ENCODE data around the gene SIAH1. TPM values are rescaled to one million over a fixed set of nuclear protein-coding genes. Genes with fewer than 3 reads are reported as not detected.

Gene SIAH1
- total RNA-seq, 1 donor from 2014 or later = 24.4 TPM

DNA sequence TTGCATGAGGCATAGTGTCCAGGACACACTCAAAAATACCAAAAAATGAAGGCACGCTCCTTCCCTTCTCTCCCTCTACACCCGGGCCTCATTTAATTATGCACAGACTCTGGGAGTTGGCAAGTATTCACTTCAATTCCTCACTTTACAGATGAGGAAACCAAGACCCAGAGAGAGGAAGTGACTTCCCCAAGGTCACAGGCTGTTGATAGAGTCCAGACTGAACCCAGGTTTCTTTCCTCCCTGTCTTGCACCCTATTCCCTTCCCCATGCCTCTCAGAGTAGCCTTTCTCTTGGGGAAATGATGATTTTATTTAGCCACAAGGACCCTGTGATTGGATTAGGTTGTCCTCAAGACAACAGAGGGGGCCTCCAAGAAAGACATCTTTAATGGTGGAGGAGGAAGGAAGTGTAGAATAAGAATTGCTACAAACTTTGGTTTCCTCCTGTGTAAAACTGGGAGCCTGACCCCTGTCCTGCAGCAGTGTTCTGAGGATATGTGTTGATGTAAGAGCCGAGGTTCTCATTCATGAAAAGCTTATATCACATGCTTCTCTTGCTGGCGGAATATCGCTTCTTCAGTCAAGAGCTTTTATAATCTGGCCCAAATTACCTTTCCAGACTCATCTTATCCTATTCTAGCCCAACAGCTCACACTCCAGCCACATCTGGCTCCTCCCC, 48.8 kb upstream of the SIAH1 start:
- peaks cover 7% of the 10 kb centered on the region for H3K4me1 Mint-ChIP-seq (ENCODE audit: low read depth, unreplicated experiment)
- Histone ChIP-seq H4K20me1 (ENCODE audit: insufficient read depth, low read length) (no peaks in the 10 kb centered on the region), H3K4me3 (ENCODE audit: insufficient read depth, low read depth, low read length) (no peak overlapping the region), H3K36me3 (ENCODE audit: insufficient read depth, low read length) (no peaks in the 10 kb centered on the region), H3K27ac (ENCODE audit: low read depth, low read length) (no peak overlapping the region), H3K79me2 (ENCODE audit: insufficient read depth, low read length) (no peaks in the 10 kb centered on the region), H3K9ac (ENCODE audit: low read length) (no peak overlapping the region), H3K4me1 (ENCODE audit: insufficient read depth, low read length) (peaks cover 7% of the 10 kb centered on the region), H3K9me3 (ENCODE audit: insufficient read depth, low read depth, low read length) (no peaks in the 10 kb centered on the region), H3K27me3 (ENCODE audit: insufficient read depth, low read length) (no peaks in the 10 kb centered on the region), H3K4me2 (ENCODE audit: low read length) (no peak overlapping the region), H2AFZ (ENCODE audit: low read depth, low read length) (no peak overlapping the region)
- H3K27me3 Mint-ChIP-seq (ENCODE audit: low read depth, unreplicated experiment) = peaks cover 21% of the 10 kb centered on the region
- no peak overlapping the region for H3K4me3 Mint-ChIP-seq (ENCODE audit: unreplicated experiment)
- FAIRE-seq = no peak
- no peak overlapping the region for H3K27ac Mint-ChIP-seq (ENCODE audit: unreplicated experiment)
- no peak for DNase-seq (ENCODE audit: low read depth)
- H3K36me3 Mint-ChIP-seq (ENCODE audit: low read depth, unreplicated experiment) = peaks cover 2% of the 10 kb centered on the region
- peaks cover 6% of the 10 kb centered on the region for H3K9me3 Mint-ChIP-seq (ENCODE audit: unreplicated experiment)
- TF ChIP-seq, protein P1, sequence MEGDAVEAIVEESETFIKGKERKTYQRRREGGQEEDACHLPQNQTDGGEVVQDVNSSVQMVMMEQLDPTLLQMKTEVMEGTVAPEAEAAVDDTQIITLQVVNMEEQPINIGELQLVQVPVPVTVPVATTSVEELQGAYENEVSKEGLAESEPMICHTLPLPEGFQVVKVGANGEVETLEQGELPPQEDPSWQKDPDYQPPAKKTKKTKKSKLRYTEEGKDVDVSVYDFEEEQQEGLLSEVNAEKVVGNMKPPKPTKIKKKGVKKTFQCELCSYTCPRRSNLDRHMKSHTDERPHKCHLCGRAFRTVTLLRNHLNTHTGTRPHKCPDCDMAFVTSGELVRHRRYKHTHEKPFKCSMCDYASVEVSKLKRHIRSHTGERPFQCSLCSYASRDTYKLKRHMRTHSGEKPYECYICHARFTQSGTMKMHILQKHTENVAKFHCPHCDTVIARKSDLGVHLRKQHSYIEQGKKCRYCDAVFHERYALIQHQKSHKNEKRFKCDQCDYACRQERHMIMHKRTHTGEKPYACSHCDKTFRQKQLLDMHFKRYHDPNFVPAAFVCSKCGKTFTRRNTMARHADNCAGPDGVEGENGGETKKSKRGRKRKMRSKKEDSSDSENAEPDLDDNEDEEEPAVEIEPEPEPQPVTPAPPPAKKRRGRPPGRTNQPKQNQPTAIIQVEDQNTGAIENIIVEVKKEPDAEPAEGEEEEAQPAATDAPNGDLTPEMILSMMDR (IDR thresholded peaks at IDR 0.05; ENCODE audit: insufficient read depth, low read depth, low read length) = no peak
- TF ChIP-seq EZH2 (IDR thresholded peaks at IDR 0.05; ENCODE audit: insufficient read depth, low read length) = no peak

DNA sequence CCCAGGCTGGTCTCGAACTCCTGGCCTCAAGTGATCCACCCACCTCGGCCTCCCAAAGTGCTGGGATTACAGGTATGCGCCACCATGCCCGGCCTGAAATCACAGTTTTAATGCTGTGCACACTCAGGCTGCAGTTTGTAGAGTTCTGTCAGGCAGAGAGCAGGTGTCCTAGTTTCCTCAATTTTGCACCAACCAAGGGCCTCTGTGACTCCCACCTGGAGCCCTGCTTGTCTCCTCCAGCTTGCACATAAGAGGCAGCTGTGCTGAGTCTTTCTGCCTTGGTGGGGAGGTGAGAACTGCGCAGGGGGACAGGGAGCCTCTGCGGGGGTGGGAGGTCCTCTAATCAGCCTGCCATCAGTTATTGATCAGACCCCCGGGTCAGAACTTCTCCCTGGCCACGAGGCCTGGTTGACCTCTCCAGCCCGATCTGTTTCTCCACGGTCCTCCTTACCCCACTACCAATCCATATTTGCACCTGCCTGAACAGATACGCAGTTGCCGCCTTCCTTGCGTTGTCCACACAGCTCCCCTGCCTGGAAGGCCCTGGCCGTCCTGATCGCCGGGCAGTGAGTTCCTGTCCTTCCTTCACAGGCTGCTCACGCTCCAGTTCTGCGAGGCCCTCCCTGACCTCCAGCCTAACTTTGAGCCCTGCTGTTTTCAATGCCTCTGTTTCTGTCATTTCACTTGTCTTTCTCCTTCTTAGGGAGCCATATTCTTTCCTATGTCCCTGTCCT, 48.1 kb upstream of the SIAH1 start:
- H3K27ac Mint-ChIP-seq (ENCODE audit: unreplicated experiment) = no peak overlapping the region

More for the DNA sequence above, 48.1 kb upstream of the SIAH1 start:
- Histone ChIP-seq H3K4me3 (ENCODE audit: insufficient read depth, low read depth, low read length) (no peak overlapping the region), H3K36me3 (ENCODE audit: insufficient read depth, low read length) (no peaks in the 10 kb centered on the region), H3K4me1 (ENCODE audit: insufficient read depth, low read length) (peaks cover 7% of the 10 kb centered on the region), H3K4me2 (ENCODE audit: low read length) (no peak overlapping the region), H4K20me1 (ENCODE audit: insufficient read depth, low read length) (no peaks in the 10 kb centered on the region), H3K9ac (ENCODE audit: low read length) (no peak overlapping the region), H3K79me2 (ENCODE audit: insufficient read depth, low read length) (no peaks in the 10 kb centered on the region), H3K27ac (ENCODE audit: low read depth, low read length) (no peak overlapping the region), H2AFZ (ENCODE audit: low read depth, low read length) (no peak overlapping the region), H3K9me3 (ENCODE audit: insufficient read depth, low read depth, low read length) (no peaks in the 10 kb centered on the region), H3K27me3 (ENCODE audit: insufficient read depth, low read length) (no peaks in the 10 kb centered on the region)
- TF ChIP-seq EZH2 (IDR thresholded peaks at IDR 0.05; ENCODE audit: insufficient read depth, low read length) = no peak
- TF ChIP-seq, protein P1 (IDR thresholded peaks at IDR 0.05; ENCODE audit: insufficient read depth, low read depth, low read length) = no peak
- peaks cover 2% of the 10 kb centered on the region for H3K36me3 Mint-ChIP-seq (ENCODE audit: low read depth, unreplicated experiment)
- peaks cover 20% of the 10 kb centered on the region for H3K27me3 Mint-ChIP-seq (ENCODE audit: low read depth, unreplicated experiment)
- no peak overlapping the region for H3K4me3 Mint-ChIP-seq (ENCODE audit: unreplicated experiment)
- DNase-seq (ENCODE audit: low read depth) (no peak), FAIRE-seq (no peak)
- peaks cover 9% of the 10 kb centered on the region for H3K9me3 Mint-ChIP-seq (ENCODE audit: unreplicated experiment)
- peaks cover 7% of the 10 kb centered on the region for H3K4me1 Mint-ChIP-seq (ENCODE audit: low read depth, unreplicated experiment)
